Effector CD8-positive, alpha-beta T cell (primary cell): ENCODE data around the gene IGSF22.
"Not testable (repeated sequence)": the region's sequence is repeated elsewhere in the genome, so short reads cannot be mapped to it uniquely, and the experiment has no call there.

Source experiments
- DNase-seq: peaks from one replicate; lab custom pipeline; 2025; lab: John Stamatoyannopoulos, UW

The IGSF22 gene

DNA sequence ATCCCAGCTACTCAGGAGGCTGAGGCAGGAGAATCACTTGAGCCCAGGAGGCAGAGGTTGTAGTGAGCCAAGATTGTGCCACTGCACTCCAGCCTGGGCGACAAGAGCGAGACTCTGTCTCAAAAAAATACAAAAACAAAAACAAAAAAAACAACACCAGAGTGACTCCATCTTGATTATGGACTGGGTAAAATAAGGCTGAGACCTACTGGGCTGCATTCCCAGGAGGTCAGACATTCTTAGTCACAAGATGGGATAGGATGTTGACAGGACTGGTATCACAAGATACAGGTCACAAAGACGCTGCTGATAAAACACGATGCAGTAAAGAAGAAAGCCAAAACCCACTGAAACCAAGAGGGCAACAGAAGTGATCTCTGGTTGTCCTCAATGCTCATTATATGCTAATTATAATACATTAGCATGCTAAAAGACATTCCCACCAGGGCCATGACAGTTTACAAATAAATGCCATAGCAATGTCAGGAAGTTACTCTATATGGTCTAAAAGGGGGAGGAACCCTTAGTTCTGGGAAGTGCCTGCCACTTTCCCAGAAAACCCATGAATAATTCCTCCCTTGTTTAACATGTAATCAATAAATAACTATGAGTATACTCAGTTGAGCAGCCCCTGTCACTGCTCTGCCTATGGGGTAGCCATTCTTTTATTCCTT is 34.4 kb downstream of the IGSF22 start:
- not testable (repeated sequence) for DNase-seq

DNA sequence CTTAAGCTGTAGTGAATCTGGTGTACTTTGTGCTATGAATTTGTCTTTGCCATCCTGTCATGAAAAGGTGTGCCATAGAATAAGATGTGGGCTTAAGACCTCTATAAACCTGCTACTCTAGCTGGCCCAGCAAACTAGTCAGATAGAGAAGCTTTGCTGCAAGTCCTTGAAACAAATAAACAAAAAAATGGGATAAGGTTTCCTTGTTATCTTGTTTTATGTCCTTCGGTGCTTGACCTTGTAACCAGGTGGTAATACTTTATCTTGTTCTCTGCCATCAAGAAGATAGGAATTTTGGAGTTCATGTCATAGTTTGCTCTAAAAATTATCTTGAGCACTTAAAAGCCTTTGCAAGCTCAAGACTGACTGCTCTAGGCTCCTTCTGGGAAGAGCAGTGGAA is 41.7 kb downstream of the IGSF22 start:
- DNase-seq, result no peak

DNA sequence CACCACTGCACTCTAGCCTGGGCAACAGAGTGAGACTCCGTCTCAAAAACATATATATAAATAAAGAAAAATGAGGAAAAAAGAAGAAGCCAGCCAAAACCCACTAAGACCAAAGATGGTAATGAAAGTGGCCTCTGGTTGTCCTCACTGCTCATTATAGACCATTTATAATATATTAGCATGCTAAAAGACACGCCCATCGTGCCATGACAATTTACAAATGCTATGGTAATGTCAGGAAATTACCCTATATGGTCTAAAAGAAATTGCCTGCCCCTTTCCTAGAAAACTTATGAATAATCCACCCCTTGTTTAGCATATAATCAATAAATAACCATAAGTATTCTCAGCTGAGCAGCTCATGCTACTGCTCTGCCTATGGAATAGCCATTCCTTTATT is 43.5 kb downstream of the IGSF22 start:
- no peak for DNase-seq

DNA sequence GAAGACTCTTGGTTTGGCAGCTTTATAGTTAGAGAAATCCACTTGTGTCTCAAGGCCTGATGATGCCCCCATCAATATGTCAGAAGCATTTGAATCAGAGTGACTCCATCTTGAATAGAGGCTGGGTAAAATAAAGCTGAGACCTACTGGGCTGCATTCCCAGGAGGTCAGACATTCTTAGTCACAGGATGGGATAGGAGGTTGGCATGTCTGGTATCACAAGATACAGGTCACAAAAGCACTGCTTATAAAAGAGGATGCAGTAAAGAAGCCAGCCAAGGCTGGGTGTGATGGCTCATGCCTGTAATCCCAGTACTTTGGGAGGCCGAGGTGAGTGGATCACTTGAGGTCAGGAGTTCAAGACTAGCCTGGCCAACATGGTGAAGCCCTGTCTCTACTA is 44.0 kb downstream of the IGSF22 start:
- not testable (repeated sequence) for DNase-seq

DNA sequence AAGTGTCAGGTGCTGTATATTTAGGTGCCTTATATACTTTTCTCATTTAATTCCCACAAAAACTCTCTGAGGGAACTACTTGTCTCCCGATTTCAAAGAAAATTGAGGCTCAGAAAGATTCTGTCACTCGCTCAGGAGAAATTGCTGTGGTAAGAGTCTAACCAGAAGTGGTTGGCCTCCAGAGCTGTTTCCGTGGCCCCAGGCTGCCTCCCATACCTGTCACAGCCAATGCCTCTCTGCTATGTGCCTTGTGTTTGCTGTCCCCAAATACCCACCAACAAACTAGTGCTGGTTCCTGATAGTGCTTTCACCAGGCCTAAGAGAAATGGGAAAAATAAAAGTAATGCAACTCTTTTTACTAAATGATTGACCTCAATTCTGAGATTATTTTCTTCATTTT is 48.4 kb downstream of the IGSF22 start:
- no peak for DNase-seq

DNA sequence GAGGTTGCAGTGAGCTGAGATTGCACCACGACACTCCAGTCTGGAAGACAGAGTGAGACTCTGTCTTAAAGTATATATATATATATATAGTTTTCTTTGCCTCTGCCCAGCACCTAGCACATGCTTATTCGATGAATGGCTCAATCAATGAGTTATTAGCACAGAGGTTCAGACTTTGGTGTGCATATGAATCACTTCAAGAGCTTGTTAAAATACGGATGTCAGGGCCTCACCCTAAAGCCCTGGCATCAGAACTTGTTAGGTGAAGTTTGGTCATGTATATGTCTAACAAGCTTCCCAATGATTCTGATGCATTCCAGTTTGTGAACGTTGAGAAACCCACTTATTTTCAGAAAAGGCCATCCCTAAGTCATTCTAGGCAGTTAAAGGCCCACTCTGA is 49.2 kb downstream of the IGSF22 start:
- DNase-seq, result no peak

DNA sequence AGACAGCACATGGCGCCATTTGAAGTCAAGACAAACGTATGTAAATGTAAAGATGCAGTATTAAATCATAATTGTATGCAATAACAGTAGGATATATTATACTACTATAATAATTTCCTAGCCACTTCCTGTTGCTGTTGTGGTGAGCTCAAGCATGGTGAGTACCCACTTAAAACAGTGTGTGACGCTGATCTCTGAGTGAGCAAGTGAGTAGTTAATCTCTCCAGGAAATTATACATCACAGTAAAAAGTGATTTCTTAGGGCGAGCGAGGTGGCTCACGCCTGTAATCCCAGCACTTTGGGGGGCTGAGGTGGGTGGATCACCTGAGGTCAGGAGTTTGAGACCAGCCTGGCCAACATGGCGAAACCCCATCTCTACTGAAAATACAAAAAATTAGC is 53.8 kb downstream of the IGSF22 start:
- peak; percentile 6 for DNase-seq

DNA sequence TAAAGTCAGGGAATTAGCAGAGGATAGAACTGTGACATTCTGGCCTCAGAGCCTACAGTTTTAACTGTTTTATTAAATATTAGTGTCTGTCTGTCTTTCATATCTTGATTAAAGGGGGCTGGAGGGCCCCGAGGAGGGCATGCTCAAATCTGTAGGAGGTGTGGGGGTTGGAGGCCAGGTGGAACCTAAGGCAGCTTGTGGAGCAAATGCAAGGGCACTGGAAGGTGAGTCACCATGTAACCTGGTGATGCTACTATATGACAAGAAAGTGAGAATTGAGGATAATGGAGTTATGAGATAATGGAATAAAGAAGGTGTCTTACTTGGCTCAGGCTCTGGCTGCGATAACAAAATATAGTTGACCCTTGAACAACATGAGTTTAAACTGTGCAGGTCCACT is 54.7 kb downstream of the IGSF22 start:
- no peak for DNase-seq

DNA sequence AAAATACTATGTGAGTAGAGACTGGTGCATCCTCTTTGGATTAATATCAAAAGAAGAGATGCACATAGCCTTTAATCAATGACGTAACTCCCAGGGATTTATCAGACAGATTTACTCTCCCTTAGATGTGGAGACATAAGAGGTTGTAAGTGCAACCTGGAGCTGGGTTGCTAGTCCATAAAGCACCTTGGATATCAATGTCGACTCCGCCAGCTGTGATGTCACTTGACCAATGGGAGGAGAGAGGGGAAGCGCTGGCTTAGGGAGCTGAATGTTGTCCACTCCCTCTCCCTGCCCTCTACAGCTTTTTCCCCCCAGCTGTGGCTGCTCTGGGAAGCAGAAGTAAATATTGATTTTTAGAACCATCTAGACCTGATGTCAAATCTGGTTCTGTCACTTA is 56.3 kb downstream of the IGSF22 start:
- no peak for DNase-seq

DNA sequence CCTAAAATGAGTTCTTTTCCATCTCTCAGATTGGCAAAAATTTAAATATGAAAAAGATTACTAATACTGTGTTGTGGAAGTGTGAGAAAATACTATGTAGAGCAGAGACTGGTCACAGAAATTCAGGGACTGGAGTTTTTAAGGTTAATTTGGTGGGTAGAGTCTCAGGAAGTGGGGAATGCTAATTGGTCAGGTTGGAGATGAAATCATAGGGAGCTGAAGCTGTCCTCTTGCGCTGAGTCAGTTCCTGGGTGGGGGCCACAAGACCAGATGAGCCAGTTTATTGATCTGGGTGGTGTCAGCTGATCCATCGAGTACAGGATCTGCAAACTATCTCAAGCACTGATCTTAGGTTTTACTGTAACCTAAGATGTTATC is 56.8 kb downstream of the IGSF22 start:
- no peak for DNase-seq

DNA sequence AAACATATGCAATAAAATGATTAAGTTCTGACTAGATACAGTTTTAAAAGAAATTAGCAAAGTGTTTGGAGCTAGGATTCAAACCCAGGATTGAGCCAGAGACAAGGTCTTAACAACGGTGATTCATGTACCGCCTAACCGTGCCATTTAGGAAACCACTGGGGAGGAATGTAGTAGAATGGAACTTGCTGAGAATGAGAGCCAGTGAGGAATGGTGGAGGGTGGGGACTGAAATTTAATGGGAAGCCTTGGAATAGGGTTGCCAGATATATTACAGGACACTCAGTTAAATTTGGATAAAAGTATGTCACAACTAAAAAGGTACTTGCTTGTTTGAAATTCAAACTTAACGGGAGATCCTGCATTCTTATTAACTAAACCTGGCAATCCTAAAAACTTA is 57.9 kb downstream of the IGSF22 start:
- no peak for DNase-seq

DNA sequence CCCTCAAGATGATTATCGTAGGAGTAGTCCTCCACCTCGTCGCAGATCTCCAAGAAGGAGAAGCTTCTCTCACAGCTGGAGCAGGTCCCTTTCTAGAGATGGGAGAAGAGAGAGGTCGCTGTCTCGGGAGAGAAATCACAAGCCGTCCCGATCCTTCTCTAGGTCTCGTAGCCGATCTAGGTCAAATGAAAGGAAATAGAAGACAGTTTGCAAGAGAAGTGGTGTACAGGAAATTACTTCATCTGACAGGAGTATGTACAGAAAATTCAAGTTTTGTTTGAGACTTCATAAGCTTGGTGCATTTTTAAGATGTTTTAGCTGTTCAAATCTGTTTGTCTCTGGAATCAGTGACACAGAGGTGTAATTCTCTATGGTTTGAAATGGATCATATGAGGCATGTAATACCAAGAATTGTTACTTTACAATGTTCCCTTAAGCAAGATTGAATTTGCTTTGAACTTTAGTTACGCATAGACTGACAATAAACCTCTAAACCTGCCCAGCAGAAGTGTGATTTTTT is 60.6 kb downstream of the IGSF22 start:
- not testable (repeated sequence) for DNase-seq

DNA sequence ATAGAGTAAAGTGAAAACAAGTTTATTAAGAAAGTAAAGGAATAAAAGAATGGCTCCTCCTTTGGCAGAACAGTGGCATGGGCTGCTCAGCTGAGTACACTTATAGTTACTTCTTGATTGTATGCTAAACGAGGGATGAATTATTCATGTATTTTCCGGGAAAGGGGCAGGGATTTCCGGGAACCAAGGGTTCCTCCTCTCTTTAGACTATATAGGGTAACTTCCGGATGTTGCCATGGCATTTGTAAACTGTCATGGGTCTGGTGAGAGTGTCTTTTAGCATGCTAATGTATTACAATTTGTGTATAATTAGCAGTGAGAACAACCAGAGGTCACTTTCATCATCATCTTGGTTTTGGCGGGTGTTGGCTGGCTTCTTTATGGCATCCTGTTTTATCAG is 68.3 kb downstream of the IGSF22 start:
- DNase-seq, result no peak
